WI38 (cell line): Measurements from ENCODE around the gene TRMT5.

Source experiments
- H3K4me3 ChIP-seq: 2 replicates; pipeline ENCODE4 v1.5.1; 2011; ENCODE audit warnings: low read depth, mild to moderate bottlenecking, control low read depth, low read length
- TF ChIP-seq, protein P1 (sequence below): IDR thresholded peaks from 2 replicates; pipeline ENCODE4 v1.5.1; 2012; ENCODE audit warnings: low read depth, mild to moderate bottlenecking, control low read depth, low read length

The TRMT5 gene

DNA sequence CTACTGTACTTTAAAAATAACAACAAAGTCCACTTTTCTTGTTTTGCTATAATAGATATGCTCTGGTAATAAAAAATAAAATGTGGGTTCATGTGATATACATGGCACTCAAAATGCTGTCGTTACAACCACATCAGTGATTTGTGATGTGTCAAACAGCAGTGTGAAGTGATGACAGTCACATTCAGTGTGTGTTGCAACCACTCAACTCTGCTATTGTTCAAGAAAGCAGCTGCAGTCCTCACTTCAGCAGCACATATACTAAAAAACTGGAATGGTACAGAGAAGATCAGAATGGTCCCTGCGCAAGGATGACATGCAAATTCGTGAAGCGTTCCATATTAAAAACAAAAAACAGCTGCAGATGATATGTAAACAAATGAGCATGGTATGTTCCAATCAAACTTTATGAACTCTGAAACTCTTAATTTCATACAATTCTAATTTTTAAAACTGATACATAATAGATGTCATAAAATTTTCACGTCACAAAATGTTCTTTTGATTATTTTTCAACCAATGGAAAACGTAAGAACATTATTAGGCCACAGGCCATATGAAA, 6.7 kb downstream of the TRMT5 start:
- no peak overlapping the region for H3K4me3 ChIP-seq
- TF ChIP-seq, protein P1, sequence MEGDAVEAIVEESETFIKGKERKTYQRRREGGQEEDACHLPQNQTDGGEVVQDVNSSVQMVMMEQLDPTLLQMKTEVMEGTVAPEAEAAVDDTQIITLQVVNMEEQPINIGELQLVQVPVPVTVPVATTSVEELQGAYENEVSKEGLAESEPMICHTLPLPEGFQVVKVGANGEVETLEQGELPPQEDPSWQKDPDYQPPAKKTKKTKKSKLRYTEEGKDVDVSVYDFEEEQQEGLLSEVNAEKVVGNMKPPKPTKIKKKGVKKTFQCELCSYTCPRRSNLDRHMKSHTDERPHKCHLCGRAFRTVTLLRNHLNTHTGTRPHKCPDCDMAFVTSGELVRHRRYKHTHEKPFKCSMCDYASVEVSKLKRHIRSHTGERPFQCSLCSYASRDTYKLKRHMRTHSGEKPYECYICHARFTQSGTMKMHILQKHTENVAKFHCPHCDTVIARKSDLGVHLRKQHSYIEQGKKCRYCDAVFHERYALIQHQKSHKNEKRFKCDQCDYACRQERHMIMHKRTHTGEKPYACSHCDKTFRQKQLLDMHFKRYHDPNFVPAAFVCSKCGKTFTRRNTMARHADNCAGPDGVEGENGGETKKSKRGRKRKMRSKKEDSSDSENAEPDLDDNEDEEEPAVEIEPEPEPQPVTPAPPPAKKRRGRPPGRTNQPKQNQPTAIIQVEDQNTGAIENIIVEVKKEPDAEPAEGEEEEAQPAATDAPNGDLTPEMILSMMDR, result no peak

DNA sequence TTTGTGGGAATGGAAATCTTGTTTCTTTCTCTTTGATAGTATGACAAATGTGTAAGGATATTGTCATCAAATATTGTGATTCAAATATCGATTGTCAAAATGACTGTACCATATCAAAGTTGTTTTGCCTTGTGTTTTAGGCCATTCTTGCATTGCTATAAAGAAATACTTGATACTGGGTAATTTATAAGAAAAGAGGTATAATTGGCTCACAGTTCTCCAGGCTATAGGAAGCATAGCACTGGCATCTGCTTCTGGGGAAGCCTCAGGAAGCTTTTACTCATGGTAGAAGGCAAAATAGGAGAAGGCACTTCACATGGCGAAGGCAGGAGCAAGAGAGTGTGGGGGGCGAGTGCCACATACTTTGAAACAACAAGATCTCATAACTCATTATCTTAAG, 7.8 kb downstream of the TRMT5 start:
- no peak overlapping the region for H3K4me3 ChIP-seq
- TF ChIP-seq, protein P1, result no peak

DNA sequence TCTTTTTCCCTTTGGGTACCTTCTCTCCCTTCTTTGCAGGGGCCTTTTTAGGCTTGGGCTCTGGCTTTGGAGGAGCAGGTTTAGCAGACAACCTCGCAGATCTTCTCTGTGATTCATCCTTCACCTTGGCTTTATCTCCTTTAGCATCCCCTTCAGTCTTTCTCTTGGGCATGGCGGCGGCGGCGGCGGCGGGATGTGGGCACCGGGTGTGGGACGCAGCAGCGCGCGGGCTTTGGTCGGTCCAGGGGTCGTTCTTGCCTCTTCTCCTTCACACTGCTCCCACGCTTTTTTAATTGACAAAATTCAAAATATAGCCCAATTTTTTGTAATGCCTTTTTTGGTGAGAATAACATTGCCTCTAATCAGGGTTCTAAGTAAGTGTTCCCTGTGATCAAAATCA, 8.6 kb downstream of the TRMT5 start:
- H3K4me3 ChIP-seq, result no peak overlapping the region
- TF ChIP-seq, protein P1, result no peak

DNA sequence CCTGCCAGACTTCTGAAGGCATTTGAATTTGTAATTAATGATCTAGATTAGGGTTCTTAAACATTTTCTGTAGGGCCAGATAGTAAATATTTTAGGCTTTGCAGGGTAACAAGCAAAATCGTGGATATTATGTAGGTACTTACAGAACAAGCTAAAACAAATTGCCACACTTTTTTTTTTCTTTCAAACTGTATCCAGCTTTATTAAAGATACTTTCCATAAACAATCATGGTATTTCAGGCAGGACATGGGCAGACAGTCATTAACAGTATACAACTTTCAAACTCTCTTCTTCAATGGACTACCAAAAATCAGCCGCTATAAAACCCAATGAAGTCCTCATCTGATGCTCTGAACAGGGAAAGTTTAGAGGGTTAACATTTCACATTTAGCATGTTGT, 9.6 kb downstream of the TRMT5 start:
- TF ChIP-seq, protein P1, result no peak
- no peak overlapping the region for H3K4me3 ChIP-seq

DNA sequence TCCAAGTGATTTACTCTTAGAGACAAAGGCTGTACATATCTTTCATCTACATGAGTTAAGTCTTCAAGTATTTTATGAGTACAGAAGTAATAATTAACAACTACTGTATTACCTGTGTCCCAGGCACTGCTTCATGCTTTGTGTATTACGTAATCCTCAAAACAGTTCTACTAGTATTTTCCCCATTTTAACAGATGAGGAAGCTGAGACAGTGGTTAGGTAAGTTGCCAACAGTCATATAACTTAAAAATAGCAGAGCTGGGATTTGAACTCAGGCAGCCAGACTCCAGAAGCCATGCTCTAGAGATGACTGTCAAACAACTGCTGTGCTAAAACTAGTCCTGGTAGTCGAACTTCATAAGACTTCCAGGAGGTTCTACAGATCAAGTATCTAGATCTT, 10.7 kb downstream of the TRMT5 start:
- TF ChIP-seq, protein P1, result no peak
- no peak overlapping the region for H3K4me3 ChIP-seq

DNA sequence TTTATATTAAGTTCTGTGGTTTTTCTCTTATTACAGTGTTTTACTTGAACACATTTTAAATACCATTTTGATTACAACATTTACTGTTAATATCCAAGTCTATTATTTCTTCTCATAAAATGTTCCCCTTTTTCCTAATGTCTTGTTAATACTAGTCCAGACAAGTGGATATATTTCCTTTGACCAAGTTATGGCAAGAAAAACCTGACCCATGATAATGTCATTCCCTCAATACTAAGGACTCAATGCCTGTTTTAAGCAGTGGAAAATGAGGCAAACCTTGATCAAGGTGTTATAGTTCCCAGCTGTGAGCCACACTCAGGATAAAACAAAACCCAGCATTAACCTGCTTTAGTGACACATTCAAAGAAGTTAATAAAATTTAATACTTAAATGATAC, 12.2 kb downstream of the TRMT5 start:
- TF ChIP-seq, protein P1, result no peak
- H3K4me3 ChIP-seq, result no peak overlapping the region

DNA sequence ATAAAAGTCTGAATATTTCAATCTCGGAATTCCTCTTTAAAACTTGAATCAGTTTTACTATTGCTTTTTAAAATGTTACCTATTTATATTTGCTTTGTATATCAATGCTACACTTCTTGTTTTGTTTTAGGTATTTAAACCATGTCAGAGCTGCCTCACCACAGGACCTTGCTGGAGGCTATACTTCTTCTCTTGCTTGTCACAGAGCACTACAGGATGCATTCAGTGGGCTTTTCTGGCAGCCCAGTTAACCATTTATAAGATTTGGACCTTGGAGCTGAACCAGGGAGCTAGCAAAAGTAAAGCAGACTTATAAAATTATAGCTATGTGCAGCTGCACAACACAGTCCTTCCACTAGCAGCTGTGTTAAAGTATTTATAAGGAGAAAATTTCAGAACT, 12.8 kb downstream of the TRMT5 start:
- no peak overlapping the region for H3K4me3 ChIP-seq
- TF ChIP-seq, protein P1, result no peak
